Germinal center (tissue), 1 donor: Measurements from ENCODE around the gene OPHN1.
"Not testable (repeated sequence)": the region's sequence is repeated elsewhere in the genome, so short reads cannot be mapped to it uniquely, and the experiment has no call there.

Experiments
- DNase-seq: peaks from one replicate; pipeline ENCODE4 v3.0.0; 2012; ENCODE audit warnings: mixed read lengths, low spot score

The OPHN1 gene

DNA sequence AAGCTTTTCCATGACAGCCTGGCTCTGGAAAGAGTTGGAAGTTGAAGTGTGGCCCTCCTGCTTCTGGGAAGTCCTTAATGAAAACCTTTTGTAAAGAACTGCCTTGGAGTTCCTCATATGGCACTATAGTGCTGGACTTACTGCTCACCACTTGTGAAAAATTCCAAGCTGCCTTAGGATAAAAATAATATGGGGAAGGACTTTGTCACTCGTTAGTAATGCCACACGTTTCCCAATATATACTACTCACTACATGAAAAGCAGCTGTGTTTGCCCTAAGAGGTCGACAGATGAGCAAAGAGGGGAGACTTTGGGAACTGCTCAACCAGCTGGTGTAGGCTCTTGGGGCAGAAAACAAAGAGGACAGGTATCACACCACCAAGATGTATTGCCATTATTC, 11.7 kb downstream of the OPHN1 start:
- no peak for DNase-seq

DNA sequence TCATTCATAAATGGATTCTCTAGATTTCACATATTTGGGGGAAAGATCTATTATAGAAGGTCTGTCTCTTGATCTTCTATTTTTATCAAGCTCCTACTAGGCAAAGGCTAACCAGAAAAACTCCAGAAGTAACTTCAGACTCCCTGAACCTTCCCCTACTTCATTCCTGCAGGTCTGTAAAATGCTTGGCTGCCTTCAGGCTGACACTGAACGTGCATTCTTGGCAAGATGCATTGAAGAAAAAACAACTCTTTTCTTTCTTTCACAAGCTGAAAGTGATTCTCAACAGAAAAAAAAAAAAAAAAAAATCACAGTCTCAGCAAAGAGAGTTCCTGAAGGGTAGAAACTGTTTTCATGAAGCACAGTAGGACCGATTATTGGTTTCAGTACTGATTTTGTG, 12.7 kb downstream of the OPHN1 start:
- no peak for DNase-seq

DNA sequence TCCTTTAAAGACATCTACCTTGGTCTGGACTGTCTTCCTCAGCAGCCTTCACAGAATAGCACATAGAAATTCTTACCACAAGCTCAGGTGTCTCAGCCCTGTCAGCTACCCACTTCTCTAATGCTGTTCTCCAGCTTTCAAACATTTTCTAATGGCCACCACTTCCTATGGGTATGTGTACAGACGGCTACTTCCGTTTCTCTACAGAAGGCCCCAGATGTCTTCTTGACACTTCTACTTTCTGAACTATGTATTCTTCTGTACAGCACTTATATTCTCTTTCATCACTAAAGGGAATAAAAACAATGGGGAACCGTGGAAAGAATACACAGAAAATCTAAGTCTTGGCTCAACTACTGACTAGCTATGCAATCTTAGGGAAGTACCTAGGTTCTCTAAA, 13.3 kb downstream of the OPHN1 start:
- DNase-seq, result no peak

DNA sequence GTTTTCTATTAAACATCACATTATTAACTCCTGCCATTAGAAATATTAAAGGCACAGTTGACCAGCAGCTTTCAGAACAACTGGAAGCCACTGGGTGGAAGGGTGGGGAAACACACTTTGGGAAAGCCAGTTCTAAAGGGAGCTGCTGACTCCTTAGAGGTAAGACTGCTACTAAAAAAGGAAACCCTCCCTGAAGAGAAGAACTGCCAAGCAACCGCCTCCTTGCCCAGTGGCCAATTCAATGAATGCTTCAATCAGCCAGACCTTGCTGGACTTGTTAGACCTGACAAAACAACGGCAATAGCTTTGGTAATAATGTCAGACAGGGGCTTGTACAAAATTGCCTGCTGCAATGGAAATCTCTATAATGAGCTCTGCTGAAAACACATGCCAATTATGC, 15.6 kb downstream of the OPHN1 start:
- DNase-seq, result no peak

DNA sequence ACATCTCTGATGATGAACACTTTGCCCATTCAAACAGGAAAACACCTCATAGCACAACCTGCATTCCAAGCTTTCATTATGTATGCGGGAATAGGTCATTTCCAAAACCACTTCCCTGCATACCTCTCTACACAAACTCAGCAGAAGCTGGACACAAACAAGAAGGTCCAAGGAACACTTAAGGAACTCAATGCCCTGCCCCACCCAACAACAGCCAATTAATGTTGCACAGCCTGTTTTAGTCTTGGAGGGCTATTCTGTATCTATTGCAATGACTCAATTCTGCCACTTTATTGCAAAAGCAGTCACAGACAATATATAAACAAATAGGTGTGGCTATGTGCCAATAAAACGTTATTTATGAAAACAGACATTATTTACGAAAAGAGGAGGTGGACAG, 16.7 kb downstream of the OPHN1 start:
- no peak for DNase-seq

DNA sequence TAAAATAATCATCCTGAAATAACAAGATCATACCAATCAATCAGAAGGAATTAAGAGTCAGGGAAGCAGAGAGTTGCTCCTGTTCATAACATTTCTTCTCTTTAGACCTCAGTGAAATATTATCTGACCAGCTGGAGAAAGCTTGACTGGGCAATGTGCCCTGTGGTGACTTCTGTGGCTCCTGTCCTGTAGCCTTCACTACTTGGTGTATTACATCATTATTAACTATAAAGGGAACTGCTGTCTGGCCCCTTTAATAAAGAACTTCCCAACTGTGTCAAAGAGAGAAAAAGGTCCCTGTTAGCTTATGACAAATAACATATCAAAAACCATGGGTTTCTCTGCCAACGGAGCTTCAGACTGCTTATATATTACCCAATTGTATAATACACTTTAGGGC, 18.0 kb downstream of the OPHN1 start:
- DNase-seq, result no peak

DNA sequence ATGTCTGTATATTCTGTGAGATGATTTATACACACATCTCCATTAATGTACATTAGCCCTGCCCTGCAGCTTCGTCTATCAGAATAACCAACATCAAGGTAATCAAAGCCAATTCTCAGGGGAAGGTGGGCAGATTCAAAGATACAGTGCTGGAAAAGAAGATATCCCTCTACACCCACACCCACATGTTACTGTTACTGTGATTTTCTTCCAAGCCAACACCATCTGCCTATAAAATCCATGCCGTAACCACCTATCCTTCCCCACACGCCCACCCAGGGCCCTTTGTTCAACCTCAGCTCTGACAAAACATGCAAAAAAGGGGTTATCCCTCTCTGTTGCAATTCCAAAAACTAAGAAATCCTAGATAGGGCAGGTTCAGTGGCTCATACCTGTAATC, 20.0 kb downstream of the OPHN1 start:
- no peak for DNase-seq

DNA sequence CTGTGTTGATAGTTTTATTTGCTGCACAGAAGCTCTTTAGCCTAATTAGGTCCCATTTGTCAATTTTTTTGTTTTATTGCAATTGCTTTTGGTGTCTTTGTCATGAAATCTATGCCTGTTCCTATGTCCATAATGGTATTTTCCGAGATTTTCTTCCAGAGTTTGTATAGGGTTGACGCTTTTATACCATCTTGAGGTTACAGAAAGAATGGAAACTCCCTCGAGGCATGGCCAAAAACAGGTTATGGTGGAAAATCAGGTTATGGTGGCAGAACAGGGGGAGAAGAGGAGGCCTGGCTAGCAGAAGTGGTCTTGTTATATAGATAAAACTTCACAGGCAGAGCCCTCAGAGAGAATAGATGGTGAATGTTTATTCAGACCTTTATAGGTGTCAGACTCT, 21.6 kb downstream of the OPHN1 start:
- DNase-seq, result no peak

DNA sequence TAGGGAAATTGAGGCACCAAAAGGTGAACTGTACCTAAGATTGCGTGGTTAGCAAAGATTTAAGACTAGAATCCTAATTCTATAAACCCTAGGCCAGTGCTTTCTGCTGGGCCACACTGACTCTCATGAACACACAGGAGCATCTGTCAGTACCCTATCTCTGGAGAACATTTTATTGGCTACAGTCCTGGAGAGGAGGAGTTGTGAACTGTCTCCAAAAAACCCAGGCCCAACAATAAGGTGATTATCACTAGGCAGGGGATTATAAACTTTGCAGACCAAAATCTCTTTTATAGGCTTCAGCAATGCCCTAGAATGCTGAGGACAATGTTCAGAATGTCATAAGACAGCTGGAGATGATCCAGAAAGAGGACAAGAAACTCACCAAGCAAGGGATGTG, 24.1 kb downstream of the OPHN1 start:
- DNase-seq, result no peak

DNA sequence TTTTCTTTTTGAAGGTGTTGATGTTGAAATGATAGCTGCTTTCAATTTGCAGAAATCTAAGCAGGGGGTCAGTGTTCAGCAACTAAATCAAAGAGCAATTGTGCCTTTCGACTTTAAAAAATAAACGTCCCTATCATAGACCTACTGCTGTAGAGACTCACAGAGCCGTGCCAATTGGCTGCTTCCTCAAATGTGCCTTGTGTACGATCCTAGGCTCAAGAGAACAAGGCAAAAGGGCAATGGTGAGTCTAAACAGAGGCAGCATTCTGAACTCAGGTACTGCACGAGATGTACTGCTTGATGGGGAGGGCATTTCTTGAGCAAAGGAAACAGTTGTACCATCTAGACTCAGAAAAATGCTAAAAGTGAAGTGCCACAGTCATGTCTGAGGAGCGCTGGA, 29.8 kb downstream of the OPHN1 start:
- no peak for DNase-seq

DNA sequence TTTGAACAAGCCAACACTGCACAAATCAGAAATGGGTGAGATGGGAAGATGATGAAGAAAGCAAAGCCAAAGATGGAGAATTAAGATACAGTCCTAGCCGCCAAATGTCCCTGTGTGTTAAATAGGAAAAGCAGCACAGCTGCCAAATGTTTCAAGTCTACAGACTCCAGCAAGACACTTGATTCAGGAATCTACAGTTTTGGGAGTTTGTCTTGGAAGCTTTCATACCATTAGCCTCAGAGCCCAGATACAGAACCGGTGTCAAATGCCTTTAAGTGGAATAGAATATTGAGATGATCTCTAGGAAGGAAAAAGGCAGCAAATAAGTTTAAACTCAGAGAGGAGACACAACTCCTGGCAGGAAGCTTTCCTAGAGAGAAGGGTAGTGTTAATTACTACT, 30.3 kb downstream of the OPHN1 start:
- no peak for DNase-seq

DNA sequence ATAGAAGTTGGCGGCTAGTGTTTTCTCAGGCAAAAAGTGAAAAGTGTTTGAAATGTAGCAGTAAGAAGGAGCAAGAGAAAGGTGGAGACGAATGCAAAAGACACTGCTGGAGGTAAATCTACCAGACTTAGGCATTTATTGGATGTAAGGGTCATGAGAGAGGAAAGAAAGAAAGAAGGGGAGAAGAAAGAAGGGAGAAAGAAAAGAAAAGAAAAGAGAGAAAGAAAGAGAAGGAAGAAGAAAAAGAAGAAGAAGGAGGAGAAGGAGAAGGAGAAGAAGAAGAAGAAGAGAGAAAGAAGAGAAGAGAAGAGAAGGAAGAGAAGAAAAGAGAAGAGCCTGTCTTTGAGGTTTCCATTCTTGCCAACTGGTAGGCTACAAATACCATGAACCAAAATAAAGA, 31.2 kb downstream of the OPHN1 start:
- DNase-seq, result no peak

DNA sequence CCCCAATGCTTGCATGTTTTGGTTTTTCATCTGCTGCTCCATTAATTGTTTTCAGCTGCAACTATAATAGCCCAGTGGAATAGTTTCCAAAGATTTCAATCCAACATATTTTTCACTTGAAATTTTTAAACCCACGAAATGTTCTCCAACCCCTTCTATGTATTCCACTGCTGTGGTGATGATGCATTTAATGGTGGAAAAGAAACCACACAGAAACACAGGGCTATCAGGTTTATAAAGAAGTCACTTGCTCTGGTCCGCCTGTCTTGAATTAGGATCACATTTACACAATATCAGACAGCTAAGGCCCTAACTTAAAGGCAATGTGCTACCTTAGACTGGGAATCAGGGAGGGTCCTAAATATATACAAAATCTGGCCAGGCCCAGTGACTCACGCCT, 35.0 kb downstream of the OPHN1 start:
- DNase-seq, result no peak

DNA sequence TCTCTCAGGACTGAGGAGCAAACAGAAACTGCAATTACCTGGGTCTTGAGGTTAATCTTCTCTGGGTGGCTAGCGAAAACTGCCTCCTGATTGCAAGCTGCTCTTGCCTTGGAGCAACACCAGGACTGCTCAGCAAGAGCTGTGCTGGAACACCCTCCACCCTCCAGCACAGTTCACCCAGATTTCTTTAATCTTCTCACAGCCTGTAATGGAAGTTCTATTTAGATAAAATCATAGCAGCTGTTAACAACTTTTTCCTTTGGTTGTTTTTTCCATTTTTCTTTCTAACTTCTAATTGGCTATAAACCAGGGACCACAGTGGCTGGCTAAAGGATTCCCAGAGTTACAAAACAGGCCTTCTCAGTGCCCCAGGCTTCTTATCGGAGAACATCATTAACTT, 36.3 kb downstream of the OPHN1 start:
- DNase-seq, result no peak

DNA sequence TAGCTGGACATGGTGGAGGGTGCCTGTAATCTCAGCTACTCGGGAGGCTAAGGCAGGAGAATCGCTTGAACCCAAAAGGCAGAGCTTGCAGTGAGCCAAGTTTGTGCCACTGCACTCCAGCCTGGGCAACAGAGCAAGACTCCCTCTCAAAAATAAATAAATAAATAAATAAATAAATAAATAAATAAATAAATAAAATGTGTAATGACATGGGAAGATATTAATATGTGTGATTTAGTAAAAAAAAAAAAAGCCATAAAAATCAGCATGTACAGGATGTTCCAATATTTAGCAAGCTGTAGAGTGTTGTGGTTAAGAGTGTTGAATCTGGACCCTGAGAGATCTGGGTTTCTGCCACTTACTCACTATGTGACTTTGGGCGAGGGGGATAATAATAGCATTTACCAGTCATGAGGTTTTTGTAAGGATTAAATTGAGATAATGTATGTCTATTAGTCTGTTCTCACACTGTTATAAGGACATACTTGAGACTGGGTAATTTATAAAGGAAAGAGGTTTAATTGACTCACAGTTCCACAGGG, 43.8 kb downstream of the OPHN1 start:
- DNase-seq, result not testable (repeated sequence)

DNA sequence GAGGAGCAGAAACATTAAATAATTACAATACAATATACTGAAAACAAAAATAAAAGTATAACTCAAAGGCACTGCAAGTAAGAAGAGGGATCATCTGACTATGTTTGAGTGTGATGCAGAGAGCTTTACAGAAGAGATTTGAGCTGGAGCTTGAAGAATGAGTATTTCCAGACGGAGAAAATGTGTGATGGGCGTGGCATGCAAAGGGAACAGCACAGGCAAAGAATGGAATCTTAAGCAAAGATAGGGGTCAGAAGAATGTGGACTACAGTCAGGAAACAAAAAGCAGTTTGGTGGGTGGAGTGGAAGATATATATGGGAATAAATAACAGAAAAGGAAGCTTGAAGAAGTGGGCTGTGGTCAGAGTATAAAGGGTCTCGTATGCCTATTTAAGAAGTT, 45.5 kb downstream of the OPHN1 start:
- no peak for DNase-seq

DNA sequence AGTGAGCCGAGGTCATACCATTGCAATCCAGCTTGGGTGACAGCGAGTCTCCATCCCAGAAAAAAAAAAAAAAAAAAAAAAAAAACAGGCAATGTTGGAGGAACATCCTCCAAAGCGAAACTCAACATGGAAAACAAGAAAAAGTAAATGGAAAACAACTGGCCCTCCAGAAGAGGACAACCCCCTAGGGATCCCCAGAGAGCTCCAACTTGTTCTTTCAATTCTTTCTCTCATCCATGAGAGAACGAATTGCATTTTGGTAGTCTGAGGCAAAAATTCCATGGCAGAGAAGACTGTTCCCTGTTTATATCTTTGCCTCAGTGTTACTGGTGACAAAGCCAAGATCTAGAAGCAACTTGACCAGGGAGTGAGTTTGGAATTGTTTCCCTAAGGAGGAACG, 49.8 kb downstream of the OPHN1 start:
- DNase-seq, result no peak

DNA sequence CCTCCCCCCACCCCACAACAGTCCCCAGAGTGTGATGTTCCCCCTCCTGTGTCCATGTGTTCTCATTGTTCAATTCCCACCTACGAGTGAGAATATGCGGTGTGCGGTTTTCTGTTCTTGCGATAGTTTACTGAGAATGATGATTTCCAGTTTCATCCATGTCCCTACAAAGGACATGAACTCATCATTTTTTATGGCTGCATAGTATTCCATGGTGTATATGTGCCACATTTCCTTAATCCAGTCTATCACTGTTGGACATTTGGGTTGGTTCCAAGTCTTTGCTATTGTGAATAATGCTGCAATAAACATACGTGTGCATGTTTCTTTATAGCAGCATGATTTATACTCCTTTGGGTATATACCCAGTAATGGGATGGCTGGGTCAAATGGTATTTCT, 55.7 kb downstream of the OPHN1 start:
- not testable (repeated sequence) for DNase-seq

DNA sequence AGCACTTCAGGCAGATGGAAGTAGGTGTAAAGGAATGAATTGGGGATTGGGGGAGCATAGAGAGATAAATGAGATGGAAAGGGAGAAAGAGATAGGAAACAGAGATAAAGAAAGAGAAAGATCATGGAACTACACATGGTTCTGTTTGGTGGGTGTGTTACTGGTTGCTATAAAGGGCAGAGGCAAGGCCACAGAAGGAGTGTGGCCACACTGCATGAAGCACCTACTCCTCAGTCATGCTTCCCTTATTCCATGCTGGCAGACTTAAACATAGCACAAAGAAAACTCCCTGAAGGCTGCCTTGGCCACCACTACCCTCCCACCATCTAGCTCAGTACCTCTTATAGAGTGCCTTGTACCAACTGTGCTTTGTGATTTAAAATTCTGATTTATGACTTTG, 56.9 kb downstream of the OPHN1 start:
- DNase-seq, result no peak

DNA sequence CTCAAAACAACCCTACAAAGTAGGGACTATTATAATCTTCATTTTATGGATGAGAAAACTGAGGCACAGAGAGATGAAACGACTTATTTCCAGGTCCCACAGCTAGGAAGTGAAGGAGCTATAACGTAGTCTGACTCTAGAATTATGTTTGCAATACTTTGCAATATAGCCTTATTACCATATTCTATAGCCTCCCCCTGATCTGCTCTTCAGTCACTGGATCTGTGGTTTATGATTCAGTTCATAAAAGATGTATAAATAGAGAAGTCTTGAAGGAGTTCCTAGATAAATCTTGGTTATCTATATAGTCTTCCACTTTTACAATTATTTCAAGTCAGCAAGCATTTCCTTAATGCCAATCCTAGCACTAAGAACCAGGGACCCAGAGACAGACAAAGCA, 57.5 kb downstream of the OPHN1 start:
- DNase-seq, result no peak

DNA sequence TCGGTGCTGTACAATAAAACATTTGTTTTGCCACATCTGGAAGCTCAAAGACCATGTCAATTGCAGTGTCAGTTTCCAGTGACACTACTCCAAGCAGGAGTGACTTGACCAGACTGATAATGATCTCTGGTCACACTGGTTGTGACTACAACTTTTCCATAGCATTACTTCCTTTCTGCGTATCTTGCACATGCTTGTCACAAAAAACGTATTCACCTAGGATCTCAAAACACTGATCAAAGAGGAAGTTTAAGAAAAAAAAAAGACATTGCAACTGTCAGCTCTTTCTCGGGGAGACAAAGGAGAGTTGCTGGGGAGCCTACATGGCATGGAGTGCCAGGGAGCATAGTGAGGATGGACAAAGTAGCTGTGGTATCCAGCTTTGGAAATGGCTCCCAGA, 60.6 kb downstream of the OPHN1 start:
- DNase-seq, result no peak

DNA sequence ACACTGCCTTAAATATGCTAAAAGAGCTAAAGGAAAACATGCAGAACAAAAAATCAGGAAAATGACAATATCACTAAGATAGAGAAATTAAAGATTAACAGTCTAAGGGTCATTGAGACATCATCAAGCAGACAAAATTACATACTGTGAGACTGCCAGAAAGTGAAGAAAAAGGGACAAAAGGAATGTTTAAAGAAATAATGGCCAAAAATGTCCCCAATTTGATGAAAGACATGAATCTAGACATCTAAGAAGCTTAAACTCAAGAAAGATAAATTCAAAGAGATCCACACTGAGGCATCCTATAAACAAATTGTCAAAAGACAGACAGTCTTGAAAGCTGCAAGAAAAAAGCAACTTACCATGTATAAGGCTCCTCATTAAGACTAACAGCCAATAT, 63.7 kb downstream of the OPHN1 start:
- no peak for DNase-seq

DNA sequence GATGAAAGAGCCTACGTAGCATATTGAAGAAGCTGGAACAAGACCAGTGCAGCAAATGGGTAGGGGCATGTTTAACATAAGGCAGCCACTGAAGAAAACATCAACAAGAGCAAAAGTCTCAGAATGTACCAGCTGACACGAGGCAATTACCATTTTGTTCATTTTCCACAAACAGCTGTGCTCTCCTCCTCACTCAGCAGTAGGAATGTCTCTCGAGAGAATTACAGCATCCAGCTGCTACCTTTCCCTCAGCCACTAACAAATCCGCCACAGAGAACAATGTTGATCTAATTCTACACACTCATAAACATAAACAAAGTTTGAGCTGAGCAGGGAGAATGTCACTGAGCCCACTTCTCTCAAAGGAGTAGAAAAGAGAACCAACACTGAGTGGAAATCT, 68.0 kb downstream of the OPHN1 start:
- DNase-seq, result no peak

DNA sequence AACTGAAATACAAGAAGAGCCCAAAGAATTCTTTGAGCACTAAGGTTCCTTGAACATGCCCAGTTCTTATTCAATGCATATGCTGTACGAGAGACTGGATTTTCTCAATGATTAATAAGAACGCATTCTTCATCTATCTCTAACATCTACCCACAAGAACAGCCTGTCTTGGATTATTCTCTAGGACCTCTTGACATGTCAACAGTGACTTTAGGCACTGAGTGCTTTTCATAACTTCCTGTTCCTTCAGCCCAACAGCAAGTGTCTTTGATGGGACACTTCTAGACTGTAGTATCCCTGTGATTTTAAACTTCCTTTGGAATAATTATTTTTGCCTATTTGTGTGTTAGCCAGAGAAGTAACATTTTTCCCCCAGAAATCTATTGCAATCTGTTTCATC, 69.3 kb downstream of the OPHN1 start:
- no peak for DNase-seq

DNA sequence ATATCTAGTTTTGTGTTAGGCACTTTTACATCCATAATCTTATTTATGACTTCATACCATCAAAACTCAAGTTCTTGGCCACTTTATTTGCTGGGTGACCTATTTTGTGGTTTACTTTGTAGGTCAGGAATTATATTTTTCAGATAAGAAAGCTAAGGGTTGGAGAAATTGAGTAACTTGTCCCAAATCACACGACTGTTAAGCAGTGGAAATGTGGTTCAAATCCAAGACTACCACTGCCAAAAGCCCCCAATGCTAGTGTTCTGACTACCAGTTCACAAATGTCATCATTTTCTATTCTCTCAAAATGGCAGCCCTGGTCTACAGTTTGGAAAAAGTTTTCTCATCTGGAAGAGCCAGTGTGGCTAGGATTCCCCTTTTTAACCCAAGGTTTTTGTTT, 74.6 kb downstream of the OPHN1 start:
- DNase-seq, result no peak
